HepG2 (cell line): ENCODE results near the gene PHIP. TPM values are rescaled to one million over a fixed set of nuclear protein-coding genes. Genes with fewer than 3 reads are reported as not detected.

Experiments
- ATAC-seq: fragments of 200-7000 bp; cut with Tn5 transposase; 3 replicates; pipeline ENCODE4 v1.9.1; 2020; ENCODE audit warnings: mild to moderate bottlenecking, moderate library complexity
- BruUV-seq: library from RNA; stranded (reverse); fragments of 400-500 nt; replicated peaks from 2 replicates; lab custom pipeline; 2021; lab: Mats Ljungman, UMichigan
- CTCF ChIA-PET: fragments of 300-600 bp; formaldehyde crosslinking; extraction: SDS; loops from one replicate; lab custom pipeline; 2021; ENCODE audit warnings: low total read pairs, inconsistent platforms, low intra/inter-chr PET ratio; lab: Yijun Ruan, JAX
- POLR2A ChIA-PET: fragments of 350-600 bp; sonication (Branson Sonifier 250); formaldehyde crosslinking; loops from one replicate; lab custom pipeline; 2020; ENCODE audit warnings: antibody characterized with exemption, inconsistent platforms; lab: Yijun Ruan, JAX
- DNase-seq: peaks from one replicate; pipeline ENCODE4 v3.0.0-alpha.2; 2015; ENCODE audit warnings: low spot score
- FAIRE-seq: peaks from 3 replicates; lab custom pipeline; 2011; peaks lifted over from hg19 to GRCh38; lab: Jason Lieb, UNC
- H2AFZ ChIP-seq: one replicate; pipeline ENCODE4 v1.6.1; 2011; ENCODE audit warnings: low read length, inconsistent platforms
- H3K27ac ChIP-seq: fragments of 300-600 bp; 3 replicates; pipeline ENCODE4 v1.8.0; 2011; ENCODE audit warnings: mixed run types, mild to moderate bottlenecking, mixed read lengths, low read length, inconsistent platforms; ENCODE audit not compliant: insufficient read depth; ENCODE audit errors: extremely low read length
- H3K27me3 ChIP-seq, 2 experiments: fragments of 200-600 bp in 1 of 2; 2 replicates in 1 of 2; 3 replicates in 1 of 2; pipeline versions ENCODE4 v1.6.0 to v1.8.0; 2011; ENCODE audit warnings: low read length in 2 of 2, mild to moderate bottlenecking in 2 of 2, moderate library complexity in 2 of 2, inconsistent platforms in 1 of 2; ENCODE audit not compliant: insufficient read depth in 2 of 2, control insufficient read depth in 1 of 2
- H3K36me3 ChIP-seq, 2 experiments: fragments of 200-600 bp in 1 of 2; replicated peaks in 1 of 2; 2 replicates in 1 of 2; 3 replicates in 1 of 2; pipeline versions ENCODE4 v1.5.1 to v1.8.0; 2011; ENCODE audit warnings: low read length in 2 of 2, inconsistent platforms in 1 of 2; ENCODE audit not compliant: insufficient read depth in 2 of 2, control insufficient read depth in 1 of 2
- H3K4me1 ChIP-seq: 2 replicates; pipeline ENCODE4 v1.5.1; 2012; ENCODE audit warnings: low read length, inconsistent platforms; ENCODE audit not compliant: insufficient read depth
- H3K4me2 ChIP-seq: 2 replicates; pipeline ENCODE4 v1.6.0; 2011; ENCODE audit warnings: low read depth, low read length, inconsistent platforms
- H3K4me3 ChIP-seq, 3 experiments: fragments of 200-600 bp in 1 of 3; sonication (generic), shearing (Covaris generic) in 1 of 3; replicated peaks in 1 of 3; 2 replicates each; pipeline ENCODE4 v1.5.1; 2011 to 2016; ENCODE audit warnings: low read length in 3 of 3, inconsistent platforms in 2 of 3, low read depth in 2 of 3, mild to moderate bottlenecking in 2 of 3, control low read depth in 1 of 3, mixed read lengths in 1 of 3; ENCODE audit not compliant: insufficient read depth in 1 of 3
- H3K79me2 ChIP-seq: one replicate; pipeline ENCODE4 v1.6.1; 2011; ENCODE audit warnings: low read length, inconsistent platforms; ENCODE audit not compliant: insufficient read depth
- H3K9ac ChIP-seq: 2 replicates; pipeline ENCODE4 v1.6.0; 2011; ENCODE audit warnings: mild to moderate bottlenecking, low read depth, low read length, inconsistent platforms; ENCODE audit not compliant: insufficient read depth
- H3K9me3 ChIP-seq: 2 replicates; pipeline ENCODE4 v1.5.1; 2012; ENCODE audit warnings: mild to moderate bottlenecking, low read length
- H4K20me1 ChIP-seq: 2 replicates; pipeline ENCODE4 v1.6.0; 2011; ENCODE audit warnings: inconsistent platforms, mild to moderate bottlenecking, low read length, moderate library complexity; ENCODE audit not compliant: insufficient read depth
- HINFP ChIP-seq: sonication (generic); formaldehyde crosslinking; IDR thresholded peaks from 2 replicates; pipeline ENCODE4 v1.4.0; 2020; ENCODE audit warnings: low read depth, mild to moderate bottlenecking, missing genetic modification reagents
- PAWR ChIP-seq: sonication (generic); formaldehyde crosslinking; IDR thresholded peaks from 2 replicates; pipeline ENCODE4 v1.4.0; 2020; ENCODE audit warnings: missing genetic modification reagents, mild to moderate bottlenecking, borderline replicate concordance
- PCBP2 ChIP-seq: fragments of 200-400 bp; formaldehyde crosslinking; optimal IDR thresholded peaks from 2 replicates; pipeline ENCODE3; 2018; ENCODE audit warnings: low read length, low read depth; ENCODE audit not compliant: poor library complexity, severe bottlenecking
- SRSF4 ChIP-seq: fragments of 200-400 bp; formaldehyde crosslinking; IDR thresholded peaks from one replicate; pipeline ENCODE4 v1.6.1; 2018; ENCODE audit warnings: mild to moderate bottlenecking, low read depth, low read length, moderate library complexity; ENCODE audit not compliant: poor library complexity, severe bottlenecking
- SSRP1 ChIP-seq: IDR thresholded peaks from 2 replicates; pipeline ENCODE4 v1.6.1; 2016; ENCODE audit warnings: control low read depth
- TERF1 ChIP-seq: sonication (generic); formaldehyde crosslinking; IDR thresholded peaks from 2 replicates; pipeline ENCODE4 v1.8.0; 2022; ENCODE audit warnings: mild to moderate bottlenecking, missing genetic modification reagents, moderate library complexity
- XBP1 ChIP-seq: sonication (generic); formaldehyde crosslinking; IDR thresholded peaks from 2 replicates; pipeline ENCODE4 v1.5.0; 2020; ENCODE audit warnings: missing genetic modification reagents
- ZFAT ChIP-seq: sonication (generic); formaldehyde crosslinking; conservative IDR thresholded peaks from 2 replicates; pipeline ENCODE4 v1.8.1; 2023; ENCODE audit warnings: missing genetic modification reagents, inconsistent platforms
- ZNF414 ChIP-seq: sonication (generic); formaldehyde crosslinking; IDR thresholded peaks from 2 replicates; pipeline ENCODE4 v1.5.0; 2020; ENCODE audit warnings: missing genetic modification reagents
- ZNF441 ChIP-seq: sonication (generic); formaldehyde crosslinking; IDR thresholded peaks from 2 replicates; pipeline ENCODE4 v1.7.0; 2021; ENCODE audit warnings: missing genetic modification reagents, borderline replicate concordance
- ZNF501 ChIP-seq: sonication (generic); formaldehyde crosslinking; IDR thresholded peaks from 2 replicates; pipeline ENCODE4 v1.5.1; 2020; ENCODE audit warnings: mild to moderate bottlenecking, moderate library complexity, missing genetic modification reagents
- ZNF597 ChIP-seq: sonication (generic); formaldehyde crosslinking; IDR thresholded peaks from 2 replicates; pipeline ENCODE4 v1.5.0; 2020; ENCODE audit warnings: missing genetic modification reagents
- WGBS: methylation state at CpG from one replicate; pipeline ENCODE4 v1.1.6; 2017; ENCODE audit warnings: low lambda C conversion rate; 5-methylcytosine and 5-hydroxymethylcytosine counted together
- in situ Hi-C: cut with HindIII; loops from 2 replicates; pipeline ENCODE4 v1.10.0; 2017; ENCODE audit warnings: low pct_unique_long_range_greater_than_20kb; ENCODE audit not compliant: extremely low pct_ligation_motif_present
- intact Hi-C: fragments of 100-400 bp; cut with micrococcal nuclease; formaldehyde crosslinking; loops from one replicate; pipeline ENCODE4 v1.10.0; 2022; ENCODE audit not compliant: unreplicated experiment
- polyA plus RNA-seq, 8 experiments: library from polyadenylated mRNA; depleted of rRNA in 3 of 8; stranded (reverse) in 7 of 8; unstranded in 1 of 8; fragments of >200 nt; fragmentation: Illumina TruSeq in 4 of 8; extraction: Trizol in 4 of 8; gene quantifications; 2 replicates each; pipeline versions ENCODE4 v1.2.1 to v1.2.3, GENCODE V29; 2011 to 2016; ENCODE audit warnings: low read depth in 4 of 8, missing spikeins in 1 of 8, mixed read lengths in 1 of 8; ENCODE audit not compliant: insufficient read depth in 1 of 8
- total RNA-seq, 5 experiments: library from RNA; depleted of rRNA; stranded (reverse); fragments of >200 nt; fragmentation: Illumina TruSeq; extraction: Trizol; gene quantifications; 2 replicates each; pipeline ENCODE4 v1.2.3, GENCODE V29; 2016; ENCODE audit warnings: low read depth in 1 of 5

The PHIP gene
- total and polyA plus RNA-seq, 2 of the 13 experiments (the other 11 are each of a cell fraction or from before 2014, with no cell fraction given), result 6.5 to 23.5 TPM

GRCh38 chr6:79031821-79032590 lies 46.0 kb downstream of the PHIP start:
- DNase-seq (no peak), ATAC-seq (no peak), FAIRE-seq (peak; percentile 12)
- peaks cover 4 to 23% of the 10 kb centered on the region in 2 experiments; a peak in 3 of 5 replicates for H3K36me3 ChIP-seq
- no peak overlapping the region for H3K9ac ChIP-seq
- H3K27ac ChIP-seq, result no peak overlapping the region
- H4K20me1 ChIP-seq, result no peaks in the 10 kb centered on the region
- H3K4me1 ChIP-seq, result no peaks in the 10 kb centered on the region
- BruUV-seq, result no TSS peak
- WGBS, result 97% methylated on average over 3 of the region's 3 CpGs
- H3K27me3 ChIP-seq, result no peaks in the 10 kb centered on the region; a peak in 1 of 5 replicates
- CTCF ChIA-PET, result no interaction called here
- H3K9me3 ChIP-seq, result no peaks in the 10 kb centered on the region
- H3K79me2 ChIP-seq, result peaks cover 17% of the 10 kb centered on the region
- intact Hi-C loops, result loop anchor here (5.0 kb wide), 1 partner anchor 45 kb away; the partner anchor contains the start of gene PHIP
- POLR2A ChIA-PET, result no interaction called here
- in situ Hi-C loops, result no loop called here
- no peak overlapping the region for H3K4me2 ChIP-seq
- H3K4me3 ChIP-seq, result no peak overlapping the region
- no peak for TF ChIP-seq PAWR
- TF ChIP-seq, all 625 proteins: peak for 0
- H2AFZ ChIP-seq, result no peak overlapping the region

GRCh38 chr6:79030511-79030910 lies 47.5 kb downstream of the PHIP start:
- DNase-seq (no peak), FAIRE-seq (no peak), ATAC-seq (no peak)
- H3K4me3 ChIP-seq, result no peak overlapping the region
- BruUV-seq, result no TSS peak
- ChIA-PET CTCF (no interaction called here), POLR2A (no interaction called here)
- WGBS, result 98% methylated on average over 1 of the region's 1 CpG
- H3K4me1 ChIP-seq, result no peaks in the 10 kb centered on the region
- in situ Hi-C loops (no loop called here), intact Hi-C loops (loop anchor here (5.0 kb wide), 1 partner anchor 47 kb away; the partner anchor contains the start of gene PHIP)
- H3K27ac ChIP-seq, result no peak overlapping the region
- H3K27me3 ChIP-seq, result no peaks in the 10 kb centered on the region; a peak in 1 of 5 replicates
- no peak overlapping the region for H3K9ac ChIP-seq
- peaks cover 4 to 28% of the 10 kb centered on the region in 2 experiments for H3K36me3 ChIP-seq
- H4K20me1 ChIP-seq, result no peaks in the 10 kb centered on the region
- H3K79me2 ChIP-seq, result peaks cover 7% of the 10 kb centered on the region
- no peak overlapping the region for H3K4me2 ChIP-seq
- no peaks in the 10 kb centered on the region for H3K9me3 ChIP-seq
- H2AFZ ChIP-seq, result no peak overlapping the region
- TF ChIP-seq XBP1 (CRISPR knock-in tag) (no peak), ZNF597 (no peak), SSRP1 (CRISPR knock-in tag) (no peak), ZNF414 (no peak), SRSF4 (no peak), TERF1 (CRISPR knock-in tag) (no peak), HINFP (no peak), PCBP2 (no peak), ZNF441 (CRISPR knock-in tag) (no peak), ZFAT (CRISPR knock-in tag) (no peak), ZNF501 (no peak)
